Cardiac muscle cell (in vitro differentiated cells and primary cell): ENCODE measurements around the gene HSPBAP1. TPM values are rescaled to one million over a fixed set of nuclear protein-coding genes. Genes with fewer than 3 reads are reported as not detected.

Experiments
- DNase-seq, 2 donors: peaks; one replicate each; pipeline versions ENCODE4 v3.0.0 to v3.0.0-alpha.2; 2010 to 2017; ENCODE audit warnings: low read depth in 1 of 2, low spot score in 1 of 2
- H3K27ac ChIP-seq: fragments of 200-600 bp; sonication (generic); 2 replicates; pipeline ENCODE4 v1.5.1; 2016
- H3K27me3 ChIP-seq: fragments of 200-600 bp; sonication (generic); 2 replicates; pipeline ENCODE4 v1.6.0; 2016; ENCODE audit warnings: control low read depth
- H3K36me3 ChIP-seq: fragments of 200-600 bp; sonication (generic); 2 replicates; pipeline ENCODE4 v1.5.1; 2016; ENCODE audit warnings: control low read depth
- H3K4me1 ChIP-seq: fragments of 200-600 bp; sonication (generic); 2 replicates; pipeline ENCODE4 v1.8.1; 2017; ENCODE audit warnings: low read depth, mild to moderate bottlenecking, mixed run types
- H3K4me3 ChIP-seq: fragments of 200-600 bp; sonication (generic); 2 replicates; pipeline ENCODE4 v1.5.1; 2016; ENCODE audit warnings: mild to moderate bottlenecking
- H3K9me3 ChIP-seq: fragments of 200-600 bp; sonication (generic); 2 replicates; pipeline ENCODE4 v1.5.1; 2017; ENCODE audit warnings: low read depth, mild to moderate bottlenecking, control low read depth
- polyA plus RNA-seq: library from polyadenylated mRNA; unstranded; fragments of >200 nt; fragmentation: Nextera tagmentation; extraction: Ambion mirVana; gene quantifications from 2 replicates; pipeline ENCODE4 v1.2.1, GENCODE V29; 2016
- total RNA-seq: library from RNA; depleted of rRNA; stranded (reverse); fragments of >200 nt; gene quantifications from 2 replicates; pipeline ENCODE4 v1.2.3, GENCODE V29; 2016
- TF ChIP-seq, protein P1 (sequence below): IDR thresholded peaks from 2 replicates; pipeline ENCODE4 v1.5.1; 2012; ENCODE audit warnings: low read depth, mild to moderate bottlenecking, low read length

Gene HSPBAP1
- total and polyA plus RNA-seq, 2 experiments from 2014 or later = 2.9 to 7.2 TPM

DNA sequence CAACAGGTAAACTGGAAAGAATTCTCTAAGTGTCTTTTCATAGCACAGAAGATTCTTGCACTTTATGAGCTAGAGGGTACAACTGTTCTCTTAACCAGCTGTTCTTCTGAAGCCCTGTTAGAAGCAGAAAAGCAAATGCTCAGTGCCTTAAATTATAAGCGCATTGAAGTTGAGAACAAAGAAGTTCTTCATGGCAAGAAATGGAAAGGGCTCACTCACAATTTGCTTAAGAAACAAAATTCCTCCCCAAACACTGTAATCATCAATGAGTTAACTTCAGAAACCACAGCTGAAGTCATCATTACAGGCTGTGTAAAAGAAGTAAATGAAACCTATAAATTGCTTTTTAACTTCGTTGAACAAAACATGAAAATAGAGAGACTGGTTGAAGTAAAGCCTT, 93.4 kb downstream of the HSPBAP1 start:
- Histone ChIP-seq H3K36me3 (no peaks in the 10 kb centered on the region), H3K4me3 (no peak overlapping the region), H3K4me1 (no peaks in the 10 kb centered on the region), H3K9me3 (no peaks in the 10 kb centered on the region), H3K27me3 (no peaks in the 10 kb centered on the region), H3K27ac (no peak overlapping the region)
- DNase-seq = no peak
- TF ChIP-seq, protein P1, sequence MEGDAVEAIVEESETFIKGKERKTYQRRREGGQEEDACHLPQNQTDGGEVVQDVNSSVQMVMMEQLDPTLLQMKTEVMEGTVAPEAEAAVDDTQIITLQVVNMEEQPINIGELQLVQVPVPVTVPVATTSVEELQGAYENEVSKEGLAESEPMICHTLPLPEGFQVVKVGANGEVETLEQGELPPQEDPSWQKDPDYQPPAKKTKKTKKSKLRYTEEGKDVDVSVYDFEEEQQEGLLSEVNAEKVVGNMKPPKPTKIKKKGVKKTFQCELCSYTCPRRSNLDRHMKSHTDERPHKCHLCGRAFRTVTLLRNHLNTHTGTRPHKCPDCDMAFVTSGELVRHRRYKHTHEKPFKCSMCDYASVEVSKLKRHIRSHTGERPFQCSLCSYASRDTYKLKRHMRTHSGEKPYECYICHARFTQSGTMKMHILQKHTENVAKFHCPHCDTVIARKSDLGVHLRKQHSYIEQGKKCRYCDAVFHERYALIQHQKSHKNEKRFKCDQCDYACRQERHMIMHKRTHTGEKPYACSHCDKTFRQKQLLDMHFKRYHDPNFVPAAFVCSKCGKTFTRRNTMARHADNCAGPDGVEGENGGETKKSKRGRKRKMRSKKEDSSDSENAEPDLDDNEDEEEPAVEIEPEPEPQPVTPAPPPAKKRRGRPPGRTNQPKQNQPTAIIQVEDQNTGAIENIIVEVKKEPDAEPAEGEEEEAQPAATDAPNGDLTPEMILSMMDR = no peak

DNA sequence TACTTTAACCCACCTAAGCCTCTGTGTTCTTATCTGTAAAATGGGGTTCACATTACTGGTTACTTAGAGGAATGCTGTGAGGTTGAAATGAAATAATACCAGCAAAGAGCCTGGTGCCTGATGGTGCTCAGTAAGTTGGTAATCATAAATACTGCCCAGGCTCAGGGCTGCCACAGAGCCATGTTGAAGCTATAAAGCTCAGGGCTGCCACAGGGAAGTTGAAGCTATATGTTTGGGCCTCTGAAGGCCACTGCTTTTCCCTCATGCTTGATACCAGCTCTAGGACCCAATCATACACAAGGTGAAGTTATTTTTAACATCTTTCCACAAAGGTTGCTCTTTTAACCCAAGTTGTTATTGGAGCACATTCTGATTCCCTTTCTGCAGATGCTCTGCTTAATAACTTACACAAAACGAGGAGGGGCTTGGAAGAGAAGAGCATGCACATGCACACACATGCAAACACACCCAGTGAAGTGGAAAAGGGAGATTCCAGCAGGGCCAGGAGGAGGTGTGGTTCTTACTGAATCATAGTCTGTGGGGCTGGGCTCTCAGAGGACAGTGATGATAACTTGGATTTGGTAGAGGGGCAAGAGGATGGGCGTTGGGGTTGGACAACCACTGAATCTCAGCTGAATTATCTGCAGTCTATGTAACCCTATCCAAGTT, 95.5 kb downstream of the HSPBAP1 start:
- Histone ChIP-seq H3K27me3 (no peaks in the 10 kb centered on the region), H3K4me1 (no peaks in the 10 kb centered on the region), H3K36me3 (no peaks in the 10 kb centered on the region), H3K27ac (no peak overlapping the region), H3K9me3 (no peaks in the 10 kb centered on the region), H3K4me3 (no peak overlapping the region)
- TF ChIP-seq, protein P1 = no peak
- DNase-seq = no peak

DNA sequence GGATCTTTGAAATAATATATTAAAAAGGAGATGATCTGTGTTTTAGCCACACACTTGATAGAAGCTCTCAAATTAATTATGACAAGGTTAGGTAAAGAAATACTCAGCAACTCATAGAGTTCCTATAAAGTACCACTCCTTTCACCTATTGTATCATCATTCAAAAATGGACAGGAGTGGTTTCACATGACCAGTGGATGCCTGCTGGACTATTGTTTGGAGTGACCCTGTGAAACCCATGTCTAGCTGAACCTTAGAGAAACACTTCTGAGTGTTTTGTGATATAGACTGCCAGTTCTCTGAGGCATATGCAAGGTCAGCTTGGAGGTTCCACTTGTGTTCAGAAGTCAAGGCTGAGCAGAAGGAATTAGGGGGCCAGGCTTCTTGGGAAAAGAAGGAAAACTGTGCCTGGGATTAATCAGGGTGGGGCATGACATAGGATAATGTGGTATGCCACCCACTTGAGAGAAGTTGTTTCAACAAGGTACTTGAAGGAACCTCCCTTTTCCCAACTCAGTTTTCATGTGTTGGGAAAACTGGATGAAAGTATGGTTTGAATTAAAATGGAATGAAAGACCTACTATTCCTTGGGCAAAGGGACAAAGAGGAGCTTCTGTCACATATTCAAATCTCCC, 97.6 kb downstream of the HSPBAP1 start:
- no peaks in the 10 kb centered on the region for H3K9me3 ChIP-seq

DNA sequence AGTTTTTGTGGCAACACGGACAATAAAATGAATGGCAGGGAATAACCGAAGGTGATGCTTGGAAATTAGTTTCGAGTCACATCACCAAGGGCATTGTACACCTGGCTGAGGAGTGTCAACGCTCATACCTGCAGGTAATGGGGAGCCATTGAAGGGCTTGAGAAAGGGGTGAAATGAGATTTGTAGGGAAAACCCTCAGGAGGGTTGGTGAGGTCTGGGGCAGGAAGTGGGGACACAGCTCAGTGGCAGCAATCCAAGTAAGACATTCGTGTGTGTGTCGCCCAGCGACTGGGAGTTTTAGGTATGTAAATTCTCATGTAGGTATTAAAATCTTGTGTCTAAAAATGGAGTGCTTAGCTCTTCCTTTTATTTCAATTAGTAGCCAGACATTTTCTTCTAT, 98.7 kb downstream of the HSPBAP1 start:
- H3K4me3 ChIP-seq = no peak overlapping the region
- TF ChIP-seq, protein P1 = no peak
- H3K4me1 ChIP-seq = no peaks in the 10 kb centered on the region
- H3K36me3 ChIP-seq = no peaks in the 10 kb centered on the region
- no peak for DNase-seq
- H3K9me3 ChIP-seq = no peaks in the 10 kb centered on the region
- H3K27ac ChIP-seq = no peak overlapping the region
- no peaks in the 10 kb centered on the region for H3K27me3 ChIP-seq

More for the DNA sequence above, 97.6 kb downstream of the HSPBAP1 start:
- DNase-seq = no peak
- Histone ChIP-seq H3K36me3 (no peaks in the 10 kb centered on the region), H3K27ac (no peak overlapping the region), H3K4me3 (no peak overlapping the region), H3K27me3 (no peaks in the 10 kb centered on the region), H3K4me1 (no peaks in the 10 kb centered on the region)
- TF ChIP-seq, protein P1 = no peak

DNA sequence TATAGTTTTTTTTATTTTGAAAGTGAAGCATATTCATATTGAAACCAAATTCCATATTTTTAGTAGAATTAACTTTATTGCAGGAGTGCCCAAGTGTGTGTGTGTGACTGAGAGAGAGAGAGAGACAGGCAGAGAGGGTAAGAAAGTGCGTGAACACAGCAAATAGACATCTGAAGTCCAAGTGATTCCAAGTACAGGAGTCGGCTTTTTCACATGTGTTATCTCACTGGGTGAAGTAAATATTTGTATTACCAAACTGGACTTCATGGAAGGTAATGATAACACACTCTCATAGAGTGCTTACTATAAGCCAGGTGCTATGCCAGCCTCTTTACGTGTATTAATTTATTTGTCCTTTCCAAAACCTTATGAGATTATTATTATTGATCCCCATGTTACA, 101.0 kb downstream of the HSPBAP1 start:
- Histone ChIP-seq H3K27ac (no peak overlapping the region), H3K9me3 (no peaks in the 10 kb centered on the region), H3K36me3 (no peaks in the 10 kb centered on the region), H3K4me3 (no peak overlapping the region), H3K4me1 (no peaks in the 10 kb centered on the region), H3K27me3 (no peaks in the 10 kb centered on the region)
- TF ChIP-seq, protein P1 = no peak
- no peak for DNase-seq
